ENCODE measurements around the gene ZNF502.

The ZNF502 gene

DNA sequence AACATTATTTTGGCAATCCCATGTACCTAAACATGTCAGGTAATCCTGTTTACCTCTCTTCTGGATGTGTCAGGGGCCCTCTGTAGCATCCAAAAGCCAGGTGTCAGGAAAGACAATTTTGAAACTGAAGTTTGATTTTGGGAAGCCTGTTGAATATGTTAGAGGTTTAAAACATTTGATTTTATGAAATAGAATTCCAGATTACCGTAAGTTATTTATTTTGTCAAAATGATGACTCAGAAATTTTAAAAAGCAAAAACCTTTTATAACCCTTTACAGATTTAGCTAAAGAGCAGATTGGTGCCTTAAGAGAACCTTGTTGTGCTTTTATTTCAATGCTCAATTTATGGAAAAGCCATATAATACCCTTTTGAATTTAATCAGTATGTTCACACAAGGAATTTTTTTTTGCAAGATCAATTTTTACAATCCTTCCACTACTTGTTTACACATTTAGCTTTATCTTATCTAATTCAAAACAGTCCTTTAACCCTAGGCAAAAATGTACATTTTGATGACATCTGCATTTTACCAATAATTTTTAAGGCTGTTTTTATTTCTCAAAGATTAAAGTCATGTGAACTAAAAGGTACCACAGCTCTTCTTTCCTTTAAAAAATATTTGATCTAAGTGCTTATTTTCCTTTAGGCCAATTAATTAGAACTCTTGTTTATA, 59.1 kb downstream of the ZNF502 start:
- no peak for DNase-seq (ENCODE audit: low spot score)

DNA sequence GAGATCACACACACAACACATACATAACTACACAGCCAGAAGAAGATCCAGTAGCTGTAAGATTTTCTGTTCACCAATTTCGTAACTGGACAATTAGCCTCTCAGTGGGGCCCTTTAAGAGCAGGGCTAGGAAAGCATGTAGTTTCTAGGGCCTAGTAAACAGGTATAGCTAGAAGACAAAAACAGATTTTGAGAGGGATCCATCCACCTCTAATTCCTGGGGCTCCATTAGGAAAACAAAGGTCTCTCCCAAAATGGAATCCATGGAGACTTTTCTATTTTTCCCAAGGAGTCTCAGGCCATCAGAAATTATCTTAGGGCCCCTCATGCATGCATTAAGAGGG, 59.6 kb downstream of the ZNF502 start:
- DNase-seq (ENCODE audit: low spot score): no peak
